ENCODE measurements around the gene FSD2.
"Not testable (repeated sequence)": the region's sequence is repeated elsewhere in the genome, so short reads cannot be mapped to it uniquely, and the experiment has no call there.

GRCh38 chr15:82766201-82766600 is 39.7 kb downstream of the FSD2 start:
- not testable (repeated sequence) for TF ChIP-seq PHF8 (conservative IDR thresholded peaks at IDR 0.05; ENCODE audit: low read depth, low read length); POU5F1 (IDR thresholded peaks at IDR 0.05; ENCODE audit: low read depth, low read length); POLR2A (IDR thresholded peaks at IDR 0.05; ENCODE audit: control extremely low read depth in 1 of 2, low read depth in 2 of 2, low read length in 2 of 2); HDAC6 (IDR thresholded peaks at IDR 0.05; ENCODE audit: low read depth, low read length); RXRA (IDR thresholded peaks at IDR 0.05; ENCODE audit: insufficient read depth, low read depth, low read length); KDM4A (IDR thresholded peaks at IDR 0.05; ENCODE audit: low read depth, low read length, severe bottlenecking); CHD2 (IDR thresholded peaks at IDR 0.05; ENCODE audit: low read length); TCF12 (IDR thresholded peaks at IDR 0.05; ENCODE audit: low read depth, low read length); TEAD4 (IDR thresholded peaks at IDR 0.05; ENCODE audit: low read depth, low read length)
